Kidney epithelial cell (primary cell): ENCODE measurements around the gene NUP210. TPM values are rescaled to one million over a fixed set of nuclear protein-coding genes. Genes with fewer than 3 reads are reported as not detected.

ENCODE experiments used
- DNase-seq: peaks from one replicate; pipeline ENCODE4 v3.0.0-alpha.2; 2010; ENCODE audit warnings: low read depth
- H3K27me3 ChIP-seq: 2 replicates; pipeline ENCODE4 v1.6.0; 2011; ENCODE audit warnings: low read length; ENCODE audit not compliant: control insufficient read depth, insufficient read depth
- H3K36me3 ChIP-seq: 2 replicates; pipeline ENCODE4 v1.5.1; 2011; ENCODE audit warnings: low read length; ENCODE audit not compliant: control insufficient read depth, insufficient read depth
- H3K4me3 ChIP-seq: 2 replicates; pipeline ENCODE4 v1.5.1; 2011; ENCODE audit warnings: low read depth, mild to moderate bottlenecking, control low read depth, low read length
- CTCF ChIP-seq: IDR thresholded peaks from 2 replicates; pipeline ENCODE4 v1.5.1; 2011; ENCODE audit warnings: mild to moderate bottlenecking, moderate library complexity, low read length, control low read depth, inconsistent platforms; ENCODE audit not compliant: insufficient read depth, poor library complexity, severe bottlenecking
- total RNA-seq: library from RNA; depleted of rRNA; stranded (reverse); fragments of >200 nt; gene quantifications from 2 replicates; pipeline ENCODE4 v1.2.3, GENCODE V29; 2015

The NUP210 gene
- total RNA-seq, 1 donor from 2014 or later: 36.2 TPM

GRCh38 chr3:13411186-13411860 is 8.8 kb downstream of the NUP210 start:
- TF ChIP-seq CTCF: no peak
- no peak for DNase-seq

GRCh38 chr3:13408890-13409289 is 11.2 kb downstream of the NUP210 start:
- TF ChIP-seq CTCF: no peak
- Histone ChIP-seq H3K36me3 (no peaks in the 10 kb centered on the region), H3K27me3 (no peaks in the 10 kb centered on the region), H3K4me3 (no peak overlapping the region)
- DNase-seq: no peak

More at GRCh38 chr3:13411186-13411860, 8.8 kb downstream of the NUP210 start:
- H3K36me3 ChIP-seq: no peaks in the 10 kb centered on the region
- no peak overlapping the region for H3K4me3 ChIP-seq
- no peaks in the 10 kb centered on the region for H3K27me3 ChIP-seq

- no peak for TF ChIP-seq CTCF
- DNase-seq: no peak
- Histone ChIP-seq H3K4me3 (no peak overlapping the region), H3K36me3 (no peaks in the 10 kb centered on the region), H3K27me3 (no peaks in the 10 kb centered on the region)
These were observed 12.2 kb downstream of the NUP210 start for GRCh38 chr3:13407926-13408325.

GRCh38 chr3:13407475-13407874 is 12.6 kb downstream of the NUP210 start:
- TF ChIP-seq CTCF: no peak
- no peaks in the 10 kb centered on the region for H3K27me3 ChIP-seq
- H3K4me3 ChIP-seq: no peak overlapping the region
- no peak for DNase-seq
- H3K36me3 ChIP-seq: no peaks in the 10 kb centered on the region

GRCh38 chr3:13406190-13406589 is 13.9 kb downstream of the NUP210 start:
- no peaks in the 10 kb centered on the region for H3K36me3 ChIP-seq
- H3K4me3 ChIP-seq: no peak overlapping the region
- no peak for TF ChIP-seq CTCF
- no peak for DNase-seq
- H3K27me3 ChIP-seq: no peaks in the 10 kb centered on the region

GRCh38 chr3:13405614-13406013 is 14.5 kb downstream of the NUP210 start:
- TF ChIP-seq CTCF: no peak
- no peak overlapping the region for H3K4me3 ChIP-seq
- H3K36me3 ChIP-seq: no peaks in the 10 kb centered on the region
- DNase-seq: no peak
- no peaks in the 10 kb centered on the region for H3K27me3 ChIP-seq
